Measurements from ENCODE around the gene PTGIR.

The PTGIR gene

DNA sequence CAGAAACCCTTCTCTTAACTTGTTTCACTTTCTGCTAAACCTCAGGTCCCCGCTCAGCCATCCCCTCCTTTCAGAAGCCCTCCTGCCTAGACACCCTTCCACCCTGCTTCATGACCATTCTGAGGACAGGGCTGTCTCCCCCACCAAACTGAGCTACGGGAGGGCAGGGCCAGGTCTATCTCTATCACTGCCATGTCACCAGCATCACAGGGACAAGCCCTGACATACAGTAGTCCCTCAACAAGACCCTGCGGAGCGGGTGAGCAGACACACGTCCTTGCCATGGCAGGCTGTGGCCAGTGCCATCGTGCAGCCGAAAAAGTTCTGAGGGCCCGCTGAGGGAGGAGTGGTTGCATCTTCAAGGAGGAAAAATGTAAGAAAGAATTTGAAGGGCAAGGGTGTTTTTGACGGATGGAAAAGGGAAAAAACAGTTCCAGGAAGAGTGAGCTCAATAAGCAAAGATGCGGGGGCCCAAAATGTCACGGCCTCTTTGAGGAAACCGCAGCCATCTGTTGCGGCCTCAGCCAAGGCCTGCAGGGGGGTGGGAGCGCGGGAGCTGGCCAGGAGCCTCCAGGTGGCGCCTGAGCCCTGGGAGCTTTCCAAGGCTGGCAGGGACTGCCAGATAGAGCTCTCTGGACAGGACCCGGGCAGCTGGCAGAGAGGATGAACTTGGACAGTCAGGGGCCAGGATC is 8.1 kb downstream of the PTGIR start:
- no peak for DNase-seq (ENCODE audit: low read depth in 2 of 2)

GRCh38 chr19:46615966-46616365 is 8.9 kb downstream of the PTGIR start:
- DNase-seq (ENCODE audit: low read depth in 2 of 2) = no peak

DNA sequence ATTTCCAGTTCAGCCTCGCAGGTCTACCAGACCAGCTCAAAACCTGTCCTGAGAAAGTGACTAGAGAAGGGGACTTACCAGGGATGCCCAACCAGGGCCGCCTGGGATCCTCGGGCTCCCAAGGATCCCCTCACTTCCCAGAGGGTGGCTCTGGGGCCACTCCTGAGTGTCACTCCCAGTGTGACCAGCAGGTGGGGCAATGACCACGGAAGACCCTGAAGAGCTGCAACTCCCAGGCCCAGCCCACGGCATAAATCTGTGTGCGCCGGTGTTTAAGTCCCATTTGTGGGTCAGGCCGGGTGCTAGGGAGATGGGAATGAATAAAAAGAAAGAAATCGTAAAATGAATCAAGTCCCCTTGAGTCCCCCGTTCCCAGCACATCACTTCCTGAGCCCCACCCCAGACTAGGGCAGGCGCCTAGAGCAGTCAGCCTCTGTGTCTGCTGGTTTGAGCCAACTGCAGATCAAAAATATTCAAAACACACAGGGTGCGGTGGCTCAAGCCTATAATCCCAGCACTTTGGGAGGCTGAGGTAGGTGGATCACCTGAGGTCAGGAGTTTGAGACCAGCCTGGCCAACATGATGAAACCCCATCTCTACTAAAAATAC is 10.7 kb downstream of the PTGIR start:
- peak in 1 of 2 experiments; percentile 40 for DNase-seq (ENCODE audit: low read depth in 2 of 2)

DNA sequence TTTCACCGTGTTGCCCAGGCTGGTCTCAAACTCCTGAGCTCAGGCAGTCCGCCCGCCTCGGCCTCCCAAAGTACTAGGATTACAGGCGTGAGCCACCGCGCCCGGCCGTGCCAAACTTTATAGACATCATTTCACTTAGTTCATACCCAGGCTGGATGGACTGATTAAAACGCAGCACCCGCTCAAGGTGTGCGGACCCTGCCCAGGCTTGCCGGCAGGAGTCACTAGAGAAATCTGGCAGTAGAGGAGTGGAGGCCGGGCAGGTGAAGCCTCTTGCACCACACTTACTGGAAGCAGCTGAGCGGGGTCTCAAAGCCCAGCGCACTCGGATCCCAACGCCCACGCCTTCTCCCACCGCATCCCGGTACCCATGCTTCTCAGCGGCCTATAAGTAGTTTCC is 11.4 kb downstream of the PTGIR start:
- DNase-seq (ENCODE audit: low read depth in 2 of 2) = no peak

DNA sequence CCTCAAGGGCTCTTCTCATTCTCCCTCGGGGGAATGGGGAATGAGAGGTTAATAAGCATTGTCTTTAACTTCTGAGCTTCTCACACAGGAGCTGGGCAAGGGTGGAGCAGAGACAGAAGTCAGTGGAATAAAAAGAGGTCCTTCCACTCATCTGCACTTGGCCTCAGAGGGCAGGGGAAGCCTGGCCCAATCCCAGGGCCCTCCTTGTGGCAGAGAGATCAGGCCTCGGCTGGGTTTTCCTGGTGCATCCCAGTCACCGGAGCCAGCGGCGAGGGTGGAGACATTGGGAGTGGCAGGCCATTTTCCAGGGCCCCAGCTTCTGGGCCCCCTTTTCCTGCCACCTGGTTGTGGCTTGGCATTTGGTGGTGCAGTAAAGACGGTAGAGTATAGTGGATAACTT is 13.1 kb downstream of the PTGIR start:
- no peak for DNase-seq (ENCODE audit: low read depth in 2 of 2)

- no peak for DNase-seq (ENCODE audit: low read depth in 2 of 2)
Observed at GRCh38 chr19:46610851-46611770, 13.8 kb downstream of the PTGIR start.

- no peak for DNase-seq (ENCODE audit: low read depth in 2 of 2)
Observed at GRCh38 chr19:46610413-46610775, 14.5 kb downstream of the PTGIR start.

DNA sequence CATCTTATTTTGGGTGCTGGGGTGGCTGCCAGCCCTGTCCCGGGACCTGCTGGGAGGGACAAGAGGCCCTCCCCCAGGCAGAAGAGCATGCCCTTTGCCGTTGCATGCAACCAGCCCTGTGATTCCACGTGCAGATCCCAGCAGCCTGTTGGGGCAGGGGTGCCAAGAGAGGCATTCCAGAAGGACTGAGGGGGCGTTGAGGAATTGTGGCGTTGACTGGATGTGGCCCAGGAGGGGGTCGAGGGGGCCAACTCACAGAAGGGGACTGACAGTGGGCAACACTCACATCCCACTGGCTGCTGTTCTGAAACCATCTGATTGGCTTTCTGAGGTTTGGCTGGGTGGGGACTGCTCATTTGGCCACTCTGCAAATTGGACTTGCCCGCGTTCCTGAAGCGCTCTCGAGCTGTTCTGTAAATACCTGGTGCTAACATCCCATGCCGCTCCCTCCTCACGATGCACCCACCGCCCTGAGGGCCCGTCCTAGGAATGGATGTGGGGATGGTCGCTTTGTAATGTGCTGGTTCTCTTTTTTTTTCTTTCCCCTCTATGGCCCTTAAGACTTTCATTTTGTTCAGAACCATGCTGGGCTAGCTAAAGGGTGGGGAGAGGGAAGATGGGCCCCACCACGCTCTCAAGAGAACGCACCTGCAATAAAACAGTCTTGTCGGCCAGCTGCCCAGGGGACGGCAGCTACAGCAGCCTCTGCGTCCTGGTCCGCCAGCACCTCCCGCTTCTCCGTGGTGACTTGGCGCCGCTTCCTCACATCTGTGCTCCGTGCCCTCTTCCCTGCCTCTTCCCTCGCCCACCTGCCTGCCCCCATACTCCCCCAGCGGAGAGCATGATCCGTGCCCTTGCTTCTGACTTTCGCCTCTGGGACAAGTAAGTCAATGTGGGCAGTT is 15.1 kb downstream of the PTGIR start:
- DNase-seq (ENCODE audit: low read depth in 2 of 2) = no peak

- DNase-seq (ENCODE audit: low read depth in 2 of 2) = no peak
Observed at GRCh38 chr19:46608581-46609345, 16.1 kb downstream of the PTGIR start.

- DNase-seq (ENCODE audit: low read depth in 2 of 2) = no peak
Observed at GRCh38 chr19:46608178-46608577, 16.7 kb downstream of the PTGIR start.

DNA sequence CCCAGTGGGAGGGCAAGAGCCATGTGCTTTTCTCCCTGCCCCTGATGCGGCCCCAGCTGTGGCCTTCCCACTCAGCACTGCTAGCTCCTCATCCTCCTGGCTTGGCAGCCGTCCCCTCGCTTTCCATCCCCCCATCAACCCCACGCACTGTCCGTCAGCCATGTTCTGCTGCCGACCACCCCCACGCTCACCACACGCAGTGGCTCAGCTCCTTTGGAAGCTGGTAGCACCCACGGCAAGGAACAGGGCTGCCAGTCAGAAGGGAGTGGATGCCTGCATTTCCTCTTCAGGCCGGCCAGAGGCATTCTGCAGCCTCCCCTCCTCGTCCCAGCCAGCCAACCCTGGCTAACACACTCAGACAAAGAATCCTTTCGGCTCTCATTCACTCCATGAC is 17.4 kb downstream of the PTGIR start:
- no peak for DNase-seq (ENCODE audit: low read depth in 2 of 2)

- DNase-seq (ENCODE audit: low read depth in 2 of 2) = no peak
Observed at GRCh38 chr19:46606681-46607447, 18.0 kb downstream of the PTGIR start.

DNA sequence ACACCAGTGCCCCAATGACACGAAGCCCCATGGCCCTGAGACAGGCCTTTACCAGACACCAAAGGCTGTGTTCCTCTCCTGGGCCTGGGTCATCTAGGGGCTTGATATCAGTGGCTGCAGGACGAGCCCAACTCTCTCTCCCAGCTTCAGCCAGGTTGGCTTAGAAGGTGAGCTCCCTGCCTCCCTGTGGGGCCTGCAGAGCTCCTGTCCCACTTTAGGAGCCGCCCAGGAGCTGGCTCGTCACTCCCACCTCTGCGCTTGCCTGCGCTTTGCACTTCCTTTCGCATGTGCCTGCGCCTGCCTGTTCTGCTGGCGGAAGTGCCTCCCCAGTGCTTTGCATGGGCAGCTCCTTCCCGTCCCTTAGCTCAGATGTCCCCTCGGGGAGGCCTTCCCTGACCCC is 18.9 kb downstream of the PTGIR start:
- DNase-seq (ENCODE audit: low read depth in 2 of 2) = no peak

GRCh38 chr19:46605356-46605821 is 19.5 kb downstream of the PTGIR start:
- DNase-seq (ENCODE audit: low read depth in 2 of 2) = no peak

DNA sequence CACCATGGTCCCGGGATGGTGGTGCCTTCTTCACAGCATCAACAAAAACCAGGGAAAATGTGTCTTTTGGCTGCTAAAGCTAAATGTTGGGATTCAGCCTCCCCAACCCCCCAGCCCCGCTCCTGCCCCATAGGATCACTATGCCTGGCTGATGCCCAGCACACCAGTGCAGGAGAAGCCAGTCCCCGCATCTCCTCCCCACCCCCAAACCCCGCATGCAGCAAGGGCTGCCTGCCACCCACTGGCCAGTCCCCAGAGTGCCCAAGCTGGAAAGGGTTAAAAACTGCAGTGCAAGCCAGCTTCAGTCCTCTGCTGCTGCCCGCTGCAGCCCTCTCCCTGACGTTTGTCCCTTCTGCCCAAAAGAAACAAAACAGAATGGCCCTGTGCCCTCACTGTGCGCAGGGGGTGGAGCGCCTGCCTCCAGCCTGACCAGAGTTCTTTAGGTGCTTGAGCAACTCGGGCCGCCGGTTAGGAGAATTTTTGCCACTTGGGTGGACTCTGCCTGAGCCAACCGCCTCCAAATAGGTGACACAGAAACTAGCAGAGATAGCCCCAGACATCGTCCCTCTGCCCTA is 20.0 kb downstream of the PTGIR start:
- DNase-seq (ENCODE audit: low read depth in 2 of 2) = no peak

DNA sequence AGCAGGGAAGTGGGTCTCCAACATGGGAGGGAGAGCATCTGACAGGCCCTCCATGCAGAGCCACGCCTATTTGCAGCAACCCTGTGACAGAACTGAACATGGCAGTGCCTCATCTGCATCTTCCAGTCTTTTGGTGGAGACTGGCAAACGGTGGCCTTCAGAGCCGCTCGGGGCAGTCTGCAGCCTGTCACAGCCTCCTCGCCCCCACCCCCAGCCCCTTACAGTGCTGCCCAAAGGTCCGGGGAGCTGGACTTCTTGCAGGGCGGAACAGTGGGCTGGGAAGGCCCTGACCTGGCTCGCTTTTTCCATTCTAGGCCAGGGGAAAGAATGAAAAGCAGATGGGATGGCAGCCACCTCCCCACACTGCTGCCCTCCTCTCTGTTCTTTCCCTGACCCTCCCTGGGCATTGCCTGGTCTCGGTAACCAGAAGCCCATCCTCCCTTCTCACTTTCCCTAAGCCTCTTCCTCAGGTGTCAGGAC is 21.1 kb downstream of the PTGIR start:
- DNase-seq (ENCODE audit: low read depth in 2 of 2) = no peak

GRCh38 chr19:46603195-46603637 is 21.7 kb downstream of the PTGIR start:
- no peak for DNase-seq (ENCODE audit: low read depth in 2 of 2)

GRCh38 chr19:46602392-46603194 is 22.3 kb downstream of the PTGIR start:
- no peak for DNase-seq (ENCODE audit: low read depth in 2 of 2)

Data from fibroblast of skin of left biceps (primary cell).